ENCODE data around the gene TBL1X.

DNA sequence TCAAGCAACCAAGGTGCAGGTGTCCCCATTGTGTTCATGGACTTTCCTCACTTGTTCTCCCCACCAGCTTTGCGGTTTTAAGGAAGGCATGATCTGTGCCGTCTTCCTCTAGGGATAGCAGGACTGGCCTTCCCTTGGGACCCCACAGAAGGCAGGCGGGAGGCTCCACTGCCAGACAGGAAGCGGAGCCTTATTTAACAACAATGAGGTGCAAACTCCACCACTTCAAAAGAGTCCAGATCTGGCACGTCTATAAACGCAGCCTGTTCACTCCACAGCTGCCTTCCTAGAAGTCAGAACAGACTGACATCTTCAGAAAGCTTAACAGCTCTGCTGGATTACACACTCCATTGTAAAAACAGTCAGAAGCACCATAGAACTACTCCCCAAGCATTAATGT lies 302.5 kb downstream of the TBL1X start:
- TF ChIP-seq GABPA (IDR thresholded peaks at IDR 0.05; ENCODE audit: borderline replicate concordance, insufficient read depth, low read length) = no peak
- no peak for TF ChIP-seq RXRA (IDR thresholded peaks at IDR 0.05; ENCODE audit: insufficient read depth, low read depth, low read length)
- no peak for TF ChIP-seq CTCF (IDR thresholded peaks at IDR 0.05; ENCODE audit: control extremely low read depth in 1 of 3, insufficient read depth in 1 of 3, low read depth in 1 of 3, low read length in 3 of 3)
- no peak for TF ChIP-seq SIRT6 (IDR thresholded peaks at IDR 0.05; ENCODE audit: low read length)
- no peak for TF ChIP-seq RAD21 (IDR thresholded peaks at IDR 0.05 in 1 of 2, conservative IDR thresholded peaks at IDR 0.05 in 1 of 2; ENCODE audit: low read depth in 2 of 2, low read length in 2 of 2)
- TF ChIP-seq POLR2AphosphoS5 (IDR thresholded peaks at IDR 0.05; ENCODE audit: low read depth, low read length) = no peak
- no peak for TF ChIP-seq POLR2A (IDR thresholded peaks at IDR 0.05; ENCODE audit: control extremely low read depth in 1 of 2, low read depth in 2 of 2, low read length in 2 of 2)
- TF ChIP-seq SP2 (IDR thresholded peaks at IDR 0.05; ENCODE audit: low read length) = no peak
- TF ChIP-seq HDAC2 (IDR thresholded peaks at IDR 0.05; ENCODE audit: borderline replicate concordance in 1 of 2, low read depth in 2 of 2, low read length in 2 of 2) = no peak
- no peak for TF ChIP-seq CHD2 (IDR thresholded peaks at IDR 0.05; ENCODE audit: low read length)
- TF ChIP-seq SP1 (IDR thresholded peaks at IDR 0.05; ENCODE audit: low read depth, low read length) = no peak
- TF ChIP-seq SP4 (IDR thresholded peaks at IDR 0.05; ENCODE audit: low read length) = no peak
- no peak for TF ChIP-seq CEBPB (IDR thresholded peaks at IDR 0.05; ENCODE audit: low read depth, low read length)

All from H1 (cell line).